ENCODE measurements around the gene CPNE2. TPM values are rescaled to one million over a fixed set of nuclear protein-coding genes. Genes with fewer than 3 reads are reported as not detected.
A peak's percentile ranks its signal among the peaks of the same experiment; 100 is the strongest.

CPNE2 gene
- total RNA-seq, 1 experiment from 2014 or later, result 21.1 TPM

GRCh38 chr16:57165938-57166337 is 73.6 kb downstream of the CPNE2 start:
- Histone ChIP-seq H3K27me3 (ENCODE audit: control insufficient read depth, insufficient read depth, low read length) (no peaks in the 10 kb centered on the region), H3K36me3 (replicated peaks; ENCODE audit: control insufficient read depth, insufficient read depth, low read length) (peaks cover 27% of the 10 kb centered on the region), H3K4me3 (ENCODE audit: insufficient read depth, low read depth, low read length) (no peak overlapping the region)
- DNase-seq, result no peak

DNA sequence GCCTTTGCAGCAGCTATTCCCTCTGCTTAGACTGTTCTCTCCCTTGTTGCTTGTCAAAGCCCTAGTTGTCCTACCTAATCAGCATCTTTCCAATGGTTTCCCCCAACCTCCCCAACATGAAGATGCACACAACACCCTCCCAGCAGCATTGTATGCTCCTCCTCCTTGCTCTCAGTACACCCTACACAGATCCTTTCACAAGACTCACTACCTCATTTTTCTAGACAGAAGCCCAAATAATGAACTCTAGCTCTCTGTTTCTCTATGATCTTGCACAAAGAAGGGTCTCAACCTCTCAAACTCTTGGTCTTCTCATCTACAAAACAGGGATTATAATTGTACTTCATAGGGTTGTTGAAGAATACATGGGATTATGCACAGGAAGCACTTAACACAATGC is 74.1 kb downstream of the CPNE2 start:
- DNase-seq, result no peak
- Histone ChIP-seq H3K4me3 (ENCODE audit: insufficient read depth, low read depth, low read length) (no peak overlapping the region), H3K36me3 (replicated peaks; ENCODE audit: control insufficient read depth, insufficient read depth, low read length) (peaks cover 29% of the 10 kb centered on the region), H3K27me3 (ENCODE audit: control insufficient read depth, insufficient read depth, low read length) (no peaks in the 10 kb centered on the region)

GRCh38 chr16:57166951-57167350 is 74.6 kb downstream of the CPNE2 start:
- Histone ChIP-seq H3K4me3 (ENCODE audit: insufficient read depth, low read depth, low read length) (no peak overlapping the region), H3K27me3 (ENCODE audit: control insufficient read depth, insufficient read depth, low read length) (no peaks in the 10 kb centered on the region), H3K36me3 (replicated peaks; ENCODE audit: control insufficient read depth, insufficient read depth, low read length) (peaks cover 34% of the 10 kb centered on the region)
- no peak for DNase-seq

GRCh38 chr16:57167538-57167937 is 75.2 kb downstream of the CPNE2 start:
- Histone ChIP-seq H3K4me3 (ENCODE audit: insufficient read depth, low read depth, low read length) (no peak overlapping the region), H3K36me3 (replicated peaks; ENCODE audit: control insufficient read depth, insufficient read depth, low read length) (peaks cover 38% of the 10 kb centered on the region), H3K27me3 (ENCODE audit: control insufficient read depth, insufficient read depth, low read length) (no peaks in the 10 kb centered on the region)
- no peak for DNase-seq

DNA sequence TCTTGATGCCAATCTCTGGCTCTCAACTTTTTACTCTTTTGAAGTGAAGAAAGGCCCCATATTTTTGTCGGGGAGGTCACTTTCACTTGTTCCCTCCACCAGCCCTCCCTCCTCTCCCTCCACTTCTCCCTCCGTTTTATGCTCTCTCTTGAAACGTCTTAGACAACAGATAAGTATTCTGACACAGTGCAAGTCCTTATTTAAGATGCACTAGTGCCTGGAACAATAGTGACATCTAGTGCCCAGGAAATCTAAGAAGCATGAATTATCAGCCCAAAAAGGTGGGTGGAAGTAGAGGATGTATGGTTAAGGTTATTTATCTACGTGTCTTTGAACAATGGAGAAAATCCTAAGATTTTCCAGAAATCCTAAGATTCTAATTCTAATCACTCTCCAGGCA is 75.6 kb downstream of the CPNE2 start:
- Histone ChIP-seq H3K4me3 (ENCODE audit: insufficient read depth, low read depth, low read length) (no peak overlapping the region), H3K36me3 (replicated peaks; ENCODE audit: control insufficient read depth, insufficient read depth, low read length) (peaks cover 39% of the 10 kb centered on the region), H3K27me3 (ENCODE audit: control insufficient read depth, insufficient read depth, low read length) (no peaks in the 10 kb centered on the region)
- peak; percentile 50 for DNase-seq

DNA sequence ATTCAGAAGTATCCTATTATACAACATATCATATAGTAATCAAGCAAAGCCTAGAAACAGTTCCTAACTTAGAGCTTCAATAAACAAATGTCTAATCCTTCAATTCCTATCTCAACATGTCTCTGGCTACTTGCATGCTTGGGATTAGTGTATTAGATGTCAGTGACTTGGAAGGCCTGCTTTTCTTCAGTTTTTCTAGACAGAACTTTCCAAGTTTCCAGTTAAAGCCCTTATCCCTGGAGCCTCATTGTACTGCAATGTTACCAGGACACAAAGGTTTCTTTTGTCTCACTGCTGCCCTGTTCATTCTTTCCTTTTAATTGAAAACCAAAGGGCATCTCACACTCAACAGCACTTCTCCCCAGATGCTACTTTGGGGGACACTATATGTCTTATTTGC is 76.9 kb downstream of the CPNE2 start:
- Histone ChIP-seq H3K27me3 (ENCODE audit: control insufficient read depth, insufficient read depth, low read length) (no peaks in the 10 kb centered on the region), H3K36me3 (replicated peaks; ENCODE audit: control insufficient read depth, insufficient read depth, low read length) (peaks cover 37% of the 10 kb centered on the region), H3K4me3 (ENCODE audit: insufficient read depth, low read depth, low read length) (no peak overlapping the region)
- no peak for DNase-seq

DNA sequence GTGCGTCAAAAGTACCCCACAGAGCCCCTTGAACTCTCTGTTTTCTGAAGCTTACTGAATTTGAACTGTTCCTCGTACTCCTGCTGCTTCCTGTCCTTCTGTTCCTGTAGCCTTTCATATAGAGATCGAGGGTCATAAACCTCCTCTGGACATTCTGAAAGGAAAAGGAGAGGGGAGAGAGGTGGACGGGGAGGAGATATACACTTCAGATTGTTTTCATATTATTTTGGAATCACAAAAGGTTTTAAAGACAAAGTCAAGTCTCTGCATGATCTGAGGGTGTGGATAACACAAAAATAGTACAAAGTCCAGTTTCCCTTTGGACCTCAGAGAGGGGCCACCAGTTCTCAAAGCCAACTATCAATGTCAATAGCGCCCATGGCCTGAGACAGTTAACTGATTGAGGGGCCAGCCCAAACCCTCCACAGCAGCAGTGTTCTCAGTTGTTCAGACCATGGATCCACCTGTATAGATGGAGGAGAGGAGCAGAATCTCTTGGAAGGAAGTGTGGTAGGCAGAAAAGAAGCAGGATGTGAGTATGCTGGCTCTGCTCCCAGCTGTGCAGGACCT is 80.4 kb downstream of the CPNE2 start:
- DNase-seq, result no peak
- Histone ChIP-seq H3K27me3 (ENCODE audit: control insufficient read depth, insufficient read depth, low read length) (no peaks in the 10 kb centered on the region; the same call in 1 of the 2 replicates), H3K4me3 (ENCODE audit: insufficient read depth, low read depth, low read length) (no peak overlapping the region), H3K36me3 (replicated peaks; ENCODE audit: control insufficient read depth, insufficient read depth, low read length) (peaks cover 21% of the 10 kb centered on the region)

DNA sequence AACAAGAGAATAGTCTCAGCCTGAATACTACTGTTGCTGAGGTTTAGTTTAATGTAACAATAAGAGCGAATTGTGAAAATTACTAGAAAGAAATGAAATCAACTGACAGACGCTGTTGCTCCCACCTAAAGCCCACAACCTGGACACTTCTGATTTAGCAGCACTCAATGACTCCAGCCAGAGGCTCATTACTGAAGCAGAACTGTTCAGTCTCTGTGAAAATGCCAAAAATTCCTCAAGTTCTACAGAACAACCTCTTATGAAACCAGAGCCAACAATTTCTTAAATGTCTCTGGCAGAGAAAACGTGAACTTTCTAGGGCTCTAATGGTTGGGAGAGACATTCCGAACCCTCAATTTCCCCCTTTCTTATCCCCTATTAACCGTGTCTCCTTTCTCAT is 83.5 kb downstream of the CPNE2 start:
- Histone ChIP-seq H3K27me3 (ENCODE audit: control insufficient read depth, insufficient read depth, low read length) (no peaks in the 10 kb centered on the region; the same call in 1 of the 2 replicates), H3K36me3 (replicated peaks; ENCODE audit: control insufficient read depth, insufficient read depth, low read length) (peaks cover 15% of the 10 kb centered on the region), H3K4me3 (ENCODE audit: insufficient read depth, low read depth, low read length) (no peak overlapping the region)
- no peak for DNase-seq

GRCh38 chr16:57178196-57178595 is 85.8 kb downstream of the CPNE2 start:
- Histone ChIP-seq H3K27me3 (ENCODE audit: control insufficient read depth, insufficient read depth, low read length) (no peaks in the 10 kb centered on the region; the same call in 1 of the 2 replicates), H3K36me3 (replicated peaks; ENCODE audit: control insufficient read depth, insufficient read depth, low read length) (no peaks in the 10 kb centered on the region; the same call in 1 of the 2 replicates), H3K4me3 (ENCODE audit: insufficient read depth, low read depth, low read length) (no peak overlapping the region)
- DNase-seq, result no peak

- Histone ChIP-seq H3K4me3 (ENCODE audit: insufficient read depth, low read depth, low read length) (no peak overlapping the region), H3K36me3 (replicated peaks; ENCODE audit: control insufficient read depth, insufficient read depth, low read length) (no peaks in the 10 kb centered on the region; the same call in 1 of the 2 replicates), H3K27me3 (ENCODE audit: control insufficient read depth, insufficient read depth, low read length) (no peaks in the 10 kb centered on the region; the same call in 1 of the 2 replicates)
- peak; percentile 42 for DNase-seq
Measured at GRCh38 chr16:57178793-57179212, 86.4 kb downstream of the CPNE2 start.

- Histone ChIP-seq H3K27me3 (ENCODE audit: control insufficient read depth, insufficient read depth, low read length) (no peaks in the 10 kb centered on the region; the same call in 1 of the 2 replicates), H3K4me3 (ENCODE audit: insufficient read depth, low read depth, low read length) (no peak overlapping the region)
- DNase-seq, result no peak
Measured at GRCh38 chr16:57179215-57179828, 86.9 kb downstream of the CPNE2 start.

GRCh38 chr16:57184113-57184512 is 91.7 kb downstream of the CPNE2 start:
- Histone ChIP-seq H3K27me3 (ENCODE audit: control insufficient read depth, insufficient read depth, low read length) (no peaks in the 10 kb centered on the region; the same call in 1 of the 2 replicates), H3K4me3 (ENCODE audit: insufficient read depth, low read depth, low read length) (no peak overlapping the region), H3K36me3 (replicated peaks; ENCODE audit: control insufficient read depth, insufficient read depth, low read length) (no peaks in the 10 kb centered on the region)
- no peak for DNase-seq

More at GRCh38 chr16:57179215-57179828, 86.9 kb downstream of the CPNE2 start:
- no peaks in the 10 kb centered on the region; the same call in 1 of the 2 replicates for H3K36me3 ChIP-seq (replicated peaks; ENCODE audit: control insufficient read depth, insufficient read depth, low read length)

GRCh38 chr16:57184887-57185445 is 92.6 kb downstream of the CPNE2 start:
- DNase-seq, result peak; percentile 17
- Histone ChIP-seq H3K36me3 (replicated peaks; ENCODE audit: control insufficient read depth, insufficient read depth, low read length) (no peaks in the 10 kb centered on the region), H3K4me3 (ENCODE audit: insufficient read depth, low read depth, low read length) (peak overlapping the region; percentile 84), H3K27me3 (ENCODE audit: control insufficient read depth, insufficient read depth, low read length) (no peaks in the 10 kb centered on the region; the same call in 1 of the 2 replicates)

- Histone ChIP-seq H3K27me3 (ENCODE audit: control insufficient read depth, insufficient read depth, low read length) (no peaks in the 10 kb centered on the region; the same call in 1 of the 2 replicates), H3K36me3 (replicated peaks; ENCODE audit: control insufficient read depth, insufficient read depth, low read length) (no peaks in the 10 kb centered on the region), H3K4me3 (ENCODE audit: insufficient read depth, low read depth, low read length) (peak overlapping the region; percentile 84)
- peak; percentile 74 for DNase-seq
Measured at GRCh38 chr16:57185446-57185944, 93.1 kb downstream of the CPNE2 start.

All from H7 (cell line).